GM12873 (cell line): ENCODE data around the gene PMIS2.

ENCODE experiments used
- CTCF ChIP-seq: IDR thresholded peaks from 2 replicates; pipeline ENCODE4 v1.5.1; 2012; ENCODE audit warnings: low read depth, mild to moderate bottlenecking, moderate library complexity, low read length, control low read depth; ENCODE audit not compliant: insufficient read depth; ENCODE audit errors: missing control alignments

The PMIS2 gene

GRCh38 chr19:35557539-35558399 lies 28.2 kb upstream of the PMIS2 start:
- no peak for TF ChIP-seq CTCF

GRCh38 chr19:35558400-35559280 lies 27.3 kb upstream of the PMIS2 start:
- TF ChIP-seq CTCF = no peak

GRCh38 chr19:35559281-35559659 lies 26.7 kb upstream of the PMIS2 start:
- TF ChIP-seq CTCF = no peak

GRCh38 chr19:35559781-35560180 lies 26.2 kb upstream of the PMIS2 start:
- TF ChIP-seq CTCF = no peak

- no peak for TF ChIP-seq CTCF
Observed at GRCh38 chr19:35560271-35560670, 25.7 kb upstream of the PMIS2 start.

- no peak for TF ChIP-seq CTCF
Observed at GRCh38 chr19:35560677-35561076, 25.3 kb upstream of the PMIS2 start.

- TF ChIP-seq CTCF = no peak
Observed at GRCh38 chr19:35561436-35561835, 24.5 kb upstream of the PMIS2 start.
